Measurements from ENCODE around the gene MRPL40.

GRCh38 chr22:19407649-19408606 lies 24.4 kb upstream of the MRPL40 start:
- no peak for TF ChIP-seq CTCF (IDR thresholded peaks at IDR 0.05)
- TF ChIP-seq POLR2A (IDR thresholded peaks at IDR 0.05), result no peak
- TF ChIP-seq EP300 (IDR thresholded peaks at IDR 0.05), result no peak
